C4-2B (cell line): Measurements from ENCODE around the gene MAP3K15.

Experiments
- H3K27ac ChIP-seq: fragments of 450-650 bp; 2 replicates; pipeline ENCODE4 v1.5.1; 2017
- ZFX ChIP-seq: fragments of 450-650 bp; IDR thresholded peaks from 2 replicates; pipeline ENCODE4 v1.6.1; 2017
- TF ChIP-seq, protein P1 (sequence below): fragments of 450-650 bp; conservative IDR thresholded peaks from 2 replicates; pipeline ENCODE4 v1.5.1; 2017; ENCODE audit warnings: mild to moderate bottlenecking

MAP3K15 gene

DNA sequence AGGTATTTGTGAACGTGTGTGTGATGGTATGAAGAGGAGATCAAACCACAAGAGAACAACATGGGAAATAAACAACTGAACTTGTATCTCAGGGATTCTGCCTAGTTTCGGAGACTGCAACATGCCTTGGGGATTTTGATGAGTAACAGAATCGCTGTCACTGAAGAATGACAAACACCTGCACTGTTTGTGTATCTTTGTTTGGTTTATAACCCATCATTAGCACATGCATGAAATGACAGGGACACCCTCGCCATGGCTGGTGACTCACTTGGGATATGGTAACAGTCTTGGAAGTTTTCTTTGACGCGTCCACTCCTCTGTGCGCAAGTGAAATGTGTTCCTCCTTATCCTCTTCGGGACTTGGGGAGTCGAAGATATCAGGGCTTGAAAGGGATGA, 30.3 kb upstream of the MAP3K15 start:
- no peak overlapping the region for H3K27ac ChIP-seq
- TF ChIP-seq, protein P1, sequence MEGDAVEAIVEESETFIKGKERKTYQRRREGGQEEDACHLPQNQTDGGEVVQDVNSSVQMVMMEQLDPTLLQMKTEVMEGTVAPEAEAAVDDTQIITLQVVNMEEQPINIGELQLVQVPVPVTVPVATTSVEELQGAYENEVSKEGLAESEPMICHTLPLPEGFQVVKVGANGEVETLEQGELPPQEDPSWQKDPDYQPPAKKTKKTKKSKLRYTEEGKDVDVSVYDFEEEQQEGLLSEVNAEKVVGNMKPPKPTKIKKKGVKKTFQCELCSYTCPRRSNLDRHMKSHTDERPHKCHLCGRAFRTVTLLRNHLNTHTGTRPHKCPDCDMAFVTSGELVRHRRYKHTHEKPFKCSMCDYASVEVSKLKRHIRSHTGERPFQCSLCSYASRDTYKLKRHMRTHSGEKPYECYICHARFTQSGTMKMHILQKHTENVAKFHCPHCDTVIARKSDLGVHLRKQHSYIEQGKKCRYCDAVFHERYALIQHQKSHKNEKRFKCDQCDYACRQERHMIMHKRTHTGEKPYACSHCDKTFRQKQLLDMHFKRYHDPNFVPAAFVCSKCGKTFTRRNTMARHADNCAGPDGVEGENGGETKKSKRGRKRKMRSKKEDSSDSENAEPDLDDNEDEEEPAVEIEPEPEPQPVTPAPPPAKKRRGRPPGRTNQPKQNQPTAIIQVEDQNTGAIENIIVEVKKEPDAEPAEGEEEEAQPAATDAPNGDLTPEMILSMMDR = no peak
- no peak for TF ChIP-seq ZFX

DNA sequence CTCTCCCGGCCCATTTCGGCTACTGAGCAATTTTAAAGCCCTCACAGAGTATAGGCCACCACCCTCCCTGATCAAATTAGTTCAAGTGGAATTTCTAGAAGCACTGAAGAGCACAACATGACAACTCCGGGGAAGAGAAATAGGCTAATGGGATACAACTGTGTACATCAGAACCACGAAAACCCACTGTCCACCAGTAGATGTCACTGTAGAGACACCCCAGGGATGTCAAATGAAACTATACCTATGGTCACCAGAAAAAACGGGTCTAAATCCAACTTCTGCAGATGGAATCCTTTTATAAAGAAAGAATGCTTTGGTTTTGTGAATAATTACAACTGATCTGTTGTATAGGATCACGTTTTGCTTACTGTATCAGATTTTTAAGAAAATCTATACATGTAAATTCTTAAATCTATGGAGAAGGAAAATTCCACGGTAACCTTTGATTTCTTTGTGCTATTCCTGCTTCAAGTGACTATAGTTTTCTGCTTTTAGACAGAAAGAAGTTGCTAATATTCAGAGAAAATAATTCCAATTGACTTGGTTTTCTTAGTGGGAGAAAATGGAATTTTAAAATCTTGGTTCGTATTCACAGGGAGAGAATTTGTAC, 29.5 kb upstream of the MAP3K15 start:
- no peak overlapping the region for H3K27ac ChIP-seq
- no peak for TF ChIP-seq ZFX
- TF ChIP-seq, protein P1 = peak; percentile 82

DNA sequence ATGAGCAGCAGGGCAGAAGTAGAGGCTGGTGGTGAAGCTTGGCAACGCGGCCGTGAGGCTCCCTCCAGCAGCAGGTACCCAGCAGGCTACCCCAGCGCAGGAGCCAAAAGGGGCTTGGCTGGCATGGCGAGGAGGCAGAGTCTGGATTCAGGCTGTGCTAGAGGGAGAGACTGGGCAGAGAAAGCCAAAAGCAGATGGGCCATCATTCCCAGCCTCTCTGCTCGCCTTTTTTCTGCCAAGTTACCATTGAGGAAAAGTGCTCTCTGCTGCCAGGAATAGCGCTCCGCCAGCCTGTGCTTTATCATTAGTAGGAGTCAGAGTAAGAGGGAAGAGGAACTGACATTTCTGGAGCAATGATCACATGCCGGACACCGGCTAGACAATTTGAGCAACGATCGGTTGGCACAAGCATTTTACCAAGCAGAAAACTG, 28.7 kb upstream of the MAP3K15 start:
- no peak overlapping the region for H3K27ac ChIP-seq
- TF ChIP-seq, protein P1 = no peak
- TF ChIP-seq ZFX = no peak

- no peak overlapping the region for H3K27ac ChIP-seq
- no peak for TF ChIP-seq ZFX
- TF ChIP-seq, protein P1 = no peak
These were observed 27.9 kb upstream of the MAP3K15 start for GRCh38 chrX:19543020-19543715.

DNA sequence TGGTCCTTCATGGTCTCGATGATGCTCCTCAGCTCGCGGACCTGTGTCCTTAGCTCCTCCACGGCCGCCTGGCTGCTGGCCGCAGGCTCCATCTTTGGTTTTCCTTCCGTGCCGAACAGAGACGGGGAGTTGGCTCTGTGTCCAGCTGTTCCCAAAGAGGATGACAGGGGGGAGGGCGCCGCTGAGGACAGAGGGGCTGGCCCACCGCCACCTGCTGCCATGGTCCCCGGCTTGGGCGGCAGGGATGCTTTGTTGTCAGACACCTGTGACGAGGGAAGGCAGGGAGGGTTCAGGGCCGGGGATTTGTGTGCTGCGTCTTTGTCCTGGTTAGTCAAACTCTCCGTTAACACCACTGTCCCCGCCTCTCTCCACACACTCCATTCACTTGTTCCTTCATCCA, 26.6 kb upstream of the MAP3K15 start:
- no peak for TF ChIP-seq ZFX
- TF ChIP-seq, protein P1 = no peak
- H3K27ac ChIP-seq = no peak overlapping the region

- TF ChIP-seq, protein P1 = no peak
- TF ChIP-seq ZFX = no peak
These were observed 25.9 kb upstream of the MAP3K15 start for GRCh38 chrX:19541196-19541595.

GRCh38 chrX:19540076-19540475, 24.8 kb upstream of the MAP3K15 start:
- no peak overlapping the region for H3K27ac ChIP-seq
- no peak for TF ChIP-seq ZFX
- TF ChIP-seq, protein P1 = no peak

More at GRCh38 chrX:19541196-19541595, 25.9 kb upstream of the MAP3K15 start:
- H3K27ac ChIP-seq = no peak overlapping the region
